ENCODE measurements around the gene TCF25.
"Not testable (repeated sequence)": the region's sequence is repeated elsewhere in the genome, so short reads cannot be mapped to it uniquely, and the experiment has no call there.

TCF25 gene

DNA sequence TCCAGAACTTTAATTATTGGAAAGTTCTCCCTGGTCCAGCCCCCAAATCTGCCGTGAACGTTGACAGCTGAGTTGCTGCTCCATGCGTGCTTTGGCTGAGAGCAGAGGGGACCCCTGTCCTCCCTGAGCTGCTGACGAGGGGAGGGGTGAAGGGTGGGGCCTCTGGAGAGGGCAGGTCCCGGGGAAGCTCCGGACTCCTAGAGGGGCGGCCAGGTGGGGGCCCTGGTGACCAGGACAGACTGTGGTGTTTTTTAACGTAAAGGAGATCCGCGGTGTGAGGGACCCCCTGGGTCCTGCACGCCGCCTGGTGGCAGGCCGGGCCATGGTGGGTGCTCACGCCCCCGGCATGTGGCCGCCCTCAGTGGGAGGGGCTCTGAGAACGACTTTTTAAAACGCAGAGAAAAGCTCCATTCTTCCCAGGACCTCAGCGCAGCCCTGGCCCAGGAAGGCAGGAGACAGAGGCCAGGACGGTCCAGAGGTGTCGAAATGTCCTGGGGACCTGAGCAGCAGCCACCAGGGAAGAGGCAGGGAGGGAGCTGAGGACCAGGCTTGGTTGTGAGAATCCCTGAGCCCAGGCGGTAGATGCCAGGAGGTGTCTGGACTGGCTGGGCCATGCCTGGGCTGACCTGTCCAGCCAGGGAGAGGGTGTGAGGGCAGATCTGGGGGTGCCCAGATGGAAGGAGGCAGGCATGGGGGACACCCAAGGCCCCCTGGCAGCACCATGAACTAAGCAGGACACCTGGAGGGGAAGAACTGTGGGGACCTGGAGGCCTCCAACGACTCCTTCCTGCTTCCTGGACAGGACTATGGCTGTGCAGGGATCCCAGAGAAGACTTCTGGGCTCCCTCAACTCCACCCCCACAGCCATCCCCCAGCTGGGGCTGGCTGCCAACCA, 45.3 kb downstream of the TCF25 start, which contains the start of gene MC1R:
Gene MC1R (plus strand): TSS at position 410 of the 895 bp plus-strand sequence. CDS start 397 bp downstream, at position 807.
- in situ Hi-C loops (cut with HindIII; ENCODE audit: low sequenced_read_pairs): no loop called here

DNA sequence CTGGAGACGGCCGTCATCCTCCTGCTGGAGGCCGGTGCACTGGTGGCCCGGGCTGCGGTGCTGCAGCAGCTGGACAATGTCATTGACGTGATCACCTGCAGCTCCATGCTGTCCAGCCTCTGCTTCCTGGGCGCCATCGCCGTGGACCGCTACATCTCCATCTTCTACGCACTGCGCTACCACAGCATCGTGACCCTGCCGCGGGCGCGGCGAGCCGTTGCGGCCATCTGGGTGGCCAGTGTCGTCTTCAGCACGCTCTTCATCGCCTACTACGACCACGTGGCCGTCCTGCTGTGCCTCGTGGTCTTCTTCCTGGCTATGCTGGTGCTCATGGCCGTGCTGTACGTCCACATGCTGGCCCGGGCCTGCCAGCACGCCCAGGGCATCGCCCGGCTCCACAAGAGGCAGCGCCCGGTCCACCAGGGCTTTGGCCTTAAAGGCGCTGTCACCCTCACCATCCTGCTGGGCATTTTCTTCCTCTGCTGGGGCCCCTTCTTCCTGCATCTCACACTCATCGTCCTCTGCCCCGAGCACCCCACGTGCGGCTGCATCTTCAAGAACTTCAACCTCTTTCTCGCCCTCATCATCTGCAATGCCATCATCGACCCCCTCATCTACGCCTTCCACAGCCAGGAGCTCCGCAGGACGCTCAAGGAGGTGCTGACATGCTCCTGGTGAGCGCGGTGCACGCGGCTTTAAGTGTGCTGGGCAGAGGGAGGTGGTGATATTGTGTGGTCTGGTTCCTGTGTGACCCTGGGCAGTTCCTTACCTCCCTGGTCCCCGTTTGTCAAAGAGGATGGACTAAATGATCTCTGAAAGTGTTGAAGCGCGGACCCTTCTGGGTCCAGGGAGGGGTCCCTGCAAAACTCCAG, 46.4 kb downstream of the TCF25 start:
- in situ Hi-C loops (cut with HindIII; ENCODE audit: low sequenced_read_pairs): no loop called here

DNA sequence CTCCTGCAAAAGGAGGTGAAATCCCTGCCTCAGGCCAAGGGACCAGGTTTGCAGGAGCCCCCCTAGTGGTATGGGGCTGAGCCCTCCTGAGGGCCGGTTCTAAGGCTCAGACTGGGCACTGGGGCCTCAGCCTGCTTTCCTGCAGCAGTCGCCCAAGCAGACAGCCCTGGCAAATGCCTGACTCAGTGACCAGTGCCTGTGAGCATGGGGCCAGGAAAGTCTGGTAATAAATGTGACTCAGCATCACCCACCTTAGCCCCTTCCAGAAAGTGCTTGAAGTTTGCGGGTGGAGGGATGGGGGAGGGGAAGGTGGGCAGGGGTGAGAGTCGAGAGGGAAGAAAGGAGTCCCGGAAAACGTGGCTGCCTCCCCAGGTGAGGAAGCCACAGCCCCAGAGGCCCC, 47.3 kb downstream of the TCF25 start:
- in situ Hi-C loops (cut with HindIII; ENCODE audit: low sequenced_read_pairs): no loop called here

DNA sequence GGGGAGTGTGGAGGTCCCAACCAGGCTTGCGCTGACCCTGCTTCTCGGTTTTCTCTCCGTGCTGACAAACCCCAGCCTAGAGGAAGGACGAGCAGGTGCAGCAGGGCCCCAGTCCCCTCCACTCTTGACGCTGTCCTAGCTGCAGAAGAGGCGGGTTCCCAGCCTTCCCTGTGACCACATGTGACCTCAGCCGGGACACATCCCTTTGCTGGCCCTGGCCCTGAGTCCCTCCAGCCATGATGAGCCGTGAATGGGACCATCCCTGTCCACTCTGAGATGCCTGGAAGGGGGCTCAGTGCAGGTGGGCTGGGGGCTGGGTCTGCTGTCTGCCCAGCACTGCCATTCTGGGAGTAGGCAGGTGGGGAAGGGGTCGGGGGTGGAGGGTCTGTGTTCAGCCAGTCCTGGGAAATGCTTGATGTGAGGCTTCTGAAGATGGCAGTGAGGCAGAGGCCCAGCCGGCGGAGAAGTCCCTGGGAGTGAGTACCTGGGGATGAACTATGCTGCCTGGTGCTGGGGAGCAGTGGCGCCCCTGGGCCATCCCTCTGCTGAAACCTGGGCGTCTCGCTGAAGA, 47.8 kb downstream of the TCF25 start:
- in situ Hi-C loops (cut with HindIII; ENCODE audit: low sequenced_read_pairs): no loop called here

DNA sequence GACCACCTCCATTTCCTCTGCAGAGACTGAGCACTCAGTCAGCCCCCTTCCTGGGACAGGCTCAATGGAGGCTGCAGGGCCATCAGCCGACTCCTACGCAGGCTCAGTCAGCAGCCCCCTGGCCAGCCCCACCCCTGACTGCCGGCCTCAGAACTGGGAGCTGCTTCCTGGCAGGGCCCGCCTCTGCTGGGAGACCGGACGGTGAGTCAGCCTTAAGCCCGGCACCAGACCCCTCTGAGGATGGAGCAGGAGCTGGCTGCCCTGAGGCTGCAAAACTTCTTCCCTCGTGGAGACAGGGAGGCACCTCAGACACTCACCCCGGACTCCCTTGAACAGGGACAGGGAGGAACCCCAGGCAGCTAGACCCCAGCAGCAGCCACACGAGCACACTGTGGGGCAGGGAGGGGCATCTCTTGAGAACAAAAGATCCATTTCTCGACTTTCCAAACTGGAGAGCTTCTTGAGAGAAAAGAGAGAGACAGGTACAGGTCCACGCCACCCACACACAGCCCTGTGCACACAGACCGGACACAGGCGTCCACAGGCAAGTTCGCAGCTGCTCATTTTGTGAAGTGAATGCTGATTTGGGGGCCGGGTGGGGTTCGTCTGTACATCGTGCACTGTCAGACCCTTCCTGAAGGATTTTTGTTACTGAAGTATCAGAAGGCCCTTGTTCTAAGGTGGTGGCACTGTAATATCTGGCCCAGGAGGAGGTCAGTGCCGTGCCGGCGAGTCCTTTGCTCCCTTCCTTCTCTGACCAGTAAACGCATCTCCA, 48.5 kb downstream of the TCF25 start:
- in situ Hi-C loops (cut with HindIII; ENCODE audit: low sequenced_read_pairs): no loop called here

DNA sequence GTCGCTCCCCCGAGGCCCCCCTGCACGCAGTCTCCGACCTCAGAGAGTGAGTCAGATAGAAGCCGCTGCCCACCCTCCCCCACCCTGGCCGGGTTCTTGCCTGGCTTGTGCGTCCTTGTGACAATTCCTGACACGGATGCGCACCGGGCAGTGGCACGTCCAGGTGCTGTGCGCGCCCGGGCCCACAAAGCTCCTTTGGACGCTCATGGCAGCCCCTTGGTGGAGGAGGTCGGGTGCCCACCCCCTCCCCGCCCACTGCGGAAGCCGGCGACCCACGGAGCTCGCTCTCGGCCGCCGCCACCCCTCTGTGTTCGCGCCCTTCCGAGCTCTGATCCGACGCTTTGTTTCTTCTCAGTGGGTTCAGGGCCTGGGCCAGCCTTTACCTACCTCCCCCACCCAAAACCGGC, 49.1 kb downstream of the TCF25 start:
- in situ Hi-C loops (cut with HindIII; ENCODE audit: low sequenced_read_pairs): no loop called here

DNA sequence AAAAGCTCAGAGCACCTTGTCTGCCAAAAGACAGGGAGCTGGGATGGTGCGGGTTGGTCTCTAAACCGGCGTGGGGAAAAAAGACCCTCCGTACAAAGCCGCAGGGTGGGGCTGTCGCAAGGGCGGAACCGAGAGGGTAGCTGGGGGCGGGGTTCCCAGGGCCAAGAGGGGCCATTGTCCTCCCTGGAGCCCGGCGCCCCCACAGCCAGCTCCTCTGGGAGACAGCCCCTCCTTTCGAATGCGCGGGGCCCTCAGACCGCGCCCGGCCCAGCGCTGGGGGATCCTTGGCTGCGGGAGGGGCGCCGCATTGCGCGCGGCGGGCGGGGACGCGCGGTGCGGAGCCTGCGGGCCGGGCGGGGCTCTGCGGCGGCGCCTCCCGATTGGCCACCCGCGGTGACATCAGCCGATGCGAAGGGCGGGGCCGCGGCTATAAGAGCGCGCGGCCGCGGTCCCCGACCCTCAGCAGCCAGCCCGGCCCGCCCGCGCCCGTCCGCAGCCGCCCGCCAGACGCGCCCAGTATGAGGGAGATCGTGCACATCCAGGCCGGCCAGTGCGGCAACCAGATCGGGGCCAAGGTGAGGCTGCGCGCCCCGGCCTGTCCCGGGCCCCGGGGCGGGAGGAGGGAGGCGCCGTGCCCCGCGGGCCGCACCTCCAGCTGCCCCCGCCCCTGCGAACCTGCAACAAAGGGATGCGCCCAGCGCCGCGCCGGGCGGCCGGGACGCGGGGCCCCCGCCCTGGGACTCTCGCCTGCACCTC, 49.7 kb downstream of the TCF25 start, which contains the start of gene TUBB3:
Gene TUBB3 (plus strand): TSS at position 459 of the 756 bp plus-strand sequence. CDS start 60 bp downstream, at position 519.
- in situ Hi-C loops (cut with HindIII; ENCODE audit: low sequenced_read_pairs): no loop called here

DNA sequence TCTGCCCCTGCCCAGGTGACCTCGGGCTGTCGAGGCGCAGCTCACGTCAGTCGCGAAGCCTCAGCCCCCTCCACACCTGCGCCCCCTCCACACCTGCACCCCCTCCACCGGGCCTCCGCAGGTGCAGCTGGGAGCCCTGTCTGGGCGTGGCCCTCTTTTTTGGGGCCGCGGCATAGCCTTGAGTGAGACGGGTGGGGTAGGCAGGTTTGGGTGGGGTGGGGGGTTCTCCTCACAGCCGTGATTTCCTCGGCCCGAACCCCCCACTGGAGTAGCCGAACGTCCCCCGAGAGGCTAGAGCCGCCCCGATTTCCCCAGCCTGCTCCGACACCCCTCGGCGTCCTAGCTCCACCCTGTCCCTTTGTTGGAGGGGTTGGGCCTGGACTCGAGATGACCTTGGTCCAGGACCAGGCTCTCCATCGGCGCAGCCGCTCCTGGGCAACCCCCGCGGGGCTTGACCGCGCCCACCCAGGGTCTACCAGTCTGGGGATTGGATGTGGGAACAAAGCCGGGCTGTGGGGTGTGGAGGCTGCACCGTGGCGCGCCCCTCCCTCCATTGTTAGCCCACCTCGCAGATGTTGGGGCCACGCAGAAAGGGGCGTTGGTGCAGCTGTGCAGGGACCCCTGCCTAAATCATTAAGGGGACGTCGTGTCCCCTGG, 50.4 kb downstream of the TCF25 start:
- in situ Hi-C loops (cut with HindIII; ENCODE audit: low sequenced_read_pairs): no loop called here

DNA sequence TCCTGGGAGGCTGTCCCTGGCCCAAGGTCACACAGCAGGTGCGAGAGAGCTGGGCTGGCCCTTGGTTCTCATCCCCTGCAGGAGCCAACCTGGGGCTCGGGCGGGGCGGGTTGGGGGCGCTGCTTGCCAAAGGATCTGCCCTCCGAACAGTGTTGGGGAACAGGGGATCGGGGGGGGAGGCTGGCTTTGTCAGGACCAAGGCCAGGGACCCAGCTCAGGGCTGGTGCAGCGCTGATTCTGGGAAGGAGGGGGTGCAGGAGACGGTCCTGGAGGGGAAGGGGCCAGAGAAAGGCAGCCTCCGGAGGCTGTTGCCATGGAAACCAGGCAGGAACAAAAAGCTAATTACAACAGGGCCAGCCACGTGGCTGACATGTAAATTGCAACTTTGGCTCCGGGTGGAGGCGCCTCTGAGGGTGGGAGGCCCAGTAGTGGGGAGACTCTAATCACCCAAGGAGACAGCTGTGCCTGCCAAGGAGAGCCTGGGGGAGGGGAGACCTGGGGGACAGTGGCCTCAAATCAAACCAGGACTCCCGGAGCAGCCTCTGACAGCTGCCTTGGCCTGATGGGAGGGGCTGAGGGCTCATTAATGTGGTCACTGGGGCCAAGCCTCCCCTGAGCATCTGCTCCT, 51.0 kb downstream of the TCF25 start:
- in situ Hi-C loops (cut with HindIII; ENCODE audit: low sequenced_read_pairs): no loop called here

DNA sequence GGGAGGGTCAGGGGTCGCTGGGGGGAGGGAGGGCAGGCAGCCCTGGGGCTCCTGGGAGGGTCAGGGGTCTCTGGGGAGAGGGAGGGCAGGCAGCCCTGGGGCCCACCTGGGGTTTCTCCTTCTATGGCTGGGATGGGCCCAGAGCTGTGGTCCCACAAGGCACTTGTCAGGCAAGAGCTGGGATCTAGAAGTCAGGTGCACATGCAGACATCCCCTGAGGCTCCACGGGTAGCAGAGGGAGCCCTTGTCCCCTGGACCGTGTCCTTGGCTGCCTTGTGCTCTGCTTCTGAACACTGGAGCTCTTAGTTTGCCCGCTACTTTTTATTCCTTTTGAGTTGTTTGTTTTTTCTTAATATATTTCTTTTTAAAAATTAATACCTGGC, 51.5 kb downstream of the TCF25 start:
- in situ Hi-C loops (cut with HindIII; ENCODE audit: low sequenced_read_pairs): no loop called here

DNA sequence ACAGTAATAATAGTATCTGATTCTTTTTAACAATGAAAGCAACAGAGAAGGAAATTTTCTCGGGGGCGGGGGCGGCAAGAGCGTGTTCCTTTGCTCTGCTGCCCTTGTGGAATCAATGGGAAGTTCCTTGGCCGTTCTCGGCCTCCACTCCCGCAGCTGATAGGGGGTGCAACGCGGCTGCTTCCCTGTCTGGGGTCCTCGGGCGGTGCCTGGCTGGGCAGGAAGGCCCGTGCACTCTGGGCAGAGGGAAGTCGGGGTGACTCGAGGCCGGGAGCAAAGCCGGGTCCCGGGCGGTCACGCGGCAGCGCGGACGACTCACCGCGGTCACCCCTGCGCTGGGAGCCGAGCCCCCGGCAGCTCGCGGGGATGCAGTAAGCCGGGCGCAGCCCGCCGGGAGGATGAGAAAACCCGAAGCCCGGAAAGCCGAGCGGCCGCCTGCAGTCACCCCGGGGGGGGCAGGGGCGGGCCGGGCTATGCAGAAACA, 52.2 kb downstream of the TCF25 start:
- in situ Hi-C loops (cut with HindIII; ENCODE audit: low sequenced_read_pairs): no loop called here

DNA sequence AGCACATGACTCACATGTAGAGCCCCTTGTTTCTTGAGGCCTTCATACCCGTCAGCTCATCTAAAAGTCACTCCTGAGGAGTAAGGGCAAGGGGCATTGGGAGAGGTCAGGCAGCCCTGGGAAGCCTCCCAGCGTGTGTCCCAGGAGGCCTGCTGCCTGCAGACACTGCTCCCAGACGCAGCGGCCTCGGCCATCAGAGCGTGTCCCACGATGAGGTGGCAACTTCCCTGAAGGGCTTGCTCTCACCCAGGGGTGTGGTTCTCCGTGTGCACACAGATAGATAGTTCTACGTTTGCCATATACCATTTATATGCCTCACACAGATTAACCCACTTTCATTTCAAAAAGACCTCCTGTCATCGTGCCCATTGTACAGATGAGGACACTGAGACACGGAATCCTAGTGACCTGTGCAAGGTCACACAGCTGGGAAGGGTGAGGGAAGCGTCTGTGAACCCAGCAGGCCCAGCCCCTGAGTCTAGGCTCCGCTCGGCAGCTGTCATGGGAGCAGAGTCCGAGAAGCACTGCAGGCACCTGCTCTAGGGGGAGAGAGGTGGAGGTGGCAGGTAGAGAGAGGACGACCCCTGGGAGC, 58.0 kb downstream of the TCF25 start:
- in situ Hi-C loops (cut with HindIII; ENCODE audit: low sequenced_read_pairs): no loop called here

DNA sequence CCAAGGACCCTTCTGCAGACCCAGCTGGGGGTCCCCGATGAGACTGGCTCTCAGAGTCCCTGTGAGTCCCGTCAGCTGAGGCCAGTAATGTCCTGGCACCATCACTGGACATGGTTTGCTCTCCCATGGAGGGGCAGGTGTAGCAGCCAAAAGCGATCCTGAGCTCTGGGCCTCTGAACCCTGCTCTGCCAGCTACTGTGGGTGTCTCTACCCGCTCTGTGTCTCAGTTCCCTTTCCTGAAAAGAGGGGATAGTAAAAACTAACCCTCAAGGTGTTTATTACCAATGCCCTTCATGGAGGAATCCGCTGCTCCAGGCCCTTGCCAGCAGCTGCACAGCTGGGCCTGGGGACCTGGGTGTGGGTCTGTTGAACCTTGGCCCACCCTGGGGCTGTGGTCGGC, 58.6 kb downstream of the TCF25 start:
- in situ Hi-C loops (cut with HindIII; ENCODE audit: low sequenced_read_pairs): no loop called here

DNA sequence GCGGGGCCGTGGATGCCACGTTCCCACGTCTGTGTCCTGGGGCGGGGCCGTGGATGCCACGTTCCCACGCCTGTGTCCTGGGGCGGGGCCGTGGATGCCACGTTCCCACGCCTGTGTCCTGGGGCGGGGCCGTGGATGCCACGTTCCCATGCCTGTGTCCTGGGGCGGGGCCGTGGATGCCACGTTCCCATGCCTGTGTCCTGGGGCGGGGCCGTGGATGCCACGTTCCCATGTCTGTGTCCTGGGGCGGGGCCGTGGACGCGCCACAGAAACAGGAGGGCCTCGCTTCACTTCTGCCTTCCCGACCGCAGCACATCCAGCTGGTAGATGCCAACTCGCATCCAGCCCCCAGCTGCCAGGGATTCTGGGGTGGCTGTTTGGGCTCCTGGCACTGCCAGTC, 60.6 kb downstream of the TCF25 start:
- in situ Hi-C loops (cut with HindIII; ENCODE audit: low sequenced_read_pairs): not testable (repeated sequence)

DNA sequence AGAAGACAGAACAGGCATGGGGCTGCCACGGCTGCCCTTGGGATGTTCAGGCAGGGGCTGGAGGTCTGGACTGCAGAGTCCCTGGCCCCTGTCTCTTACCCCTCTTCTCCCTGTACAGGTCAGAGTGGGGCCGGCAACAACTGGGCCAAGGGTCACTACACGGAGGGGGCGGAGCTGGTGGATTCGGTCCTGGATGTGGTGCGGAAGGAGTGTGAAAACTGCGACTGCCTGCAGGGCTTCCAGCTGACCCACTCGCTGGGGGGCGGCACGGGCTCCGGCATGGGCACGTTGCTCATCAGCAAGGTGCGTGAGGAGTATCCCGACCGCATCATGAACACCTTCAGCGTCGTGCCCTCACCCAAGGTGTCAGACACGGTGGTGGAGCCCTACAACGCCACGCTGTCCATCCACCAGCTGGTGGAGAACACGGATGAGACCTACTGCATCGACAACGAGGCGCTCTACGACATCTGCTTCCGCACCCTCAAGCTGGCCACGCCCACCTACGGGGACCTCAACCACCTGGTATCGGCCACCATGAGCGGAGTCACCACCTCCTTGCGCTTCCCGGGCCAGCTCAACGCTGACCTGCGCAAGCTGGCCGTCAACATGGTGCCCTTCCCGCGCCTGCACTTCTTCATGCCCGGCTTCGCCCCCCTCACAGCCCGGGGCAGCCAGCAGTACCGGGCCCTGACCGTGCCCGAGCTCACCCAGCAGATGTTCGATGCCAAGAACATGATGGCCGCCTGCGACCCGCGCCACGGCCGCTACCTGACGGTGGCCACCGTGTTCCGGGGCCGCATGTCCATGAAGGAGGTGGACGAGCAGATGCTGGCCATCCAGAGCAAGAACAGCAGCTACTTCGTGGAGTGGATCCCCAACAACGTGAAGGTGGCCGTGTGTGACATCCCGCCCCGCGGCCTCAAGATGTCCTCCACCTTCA, 61.5 kb downstream of the TCF25 start:
- in situ Hi-C loops (cut with HindIII; ENCODE audit: low sequenced_read_pairs): no loop called here

DNA sequence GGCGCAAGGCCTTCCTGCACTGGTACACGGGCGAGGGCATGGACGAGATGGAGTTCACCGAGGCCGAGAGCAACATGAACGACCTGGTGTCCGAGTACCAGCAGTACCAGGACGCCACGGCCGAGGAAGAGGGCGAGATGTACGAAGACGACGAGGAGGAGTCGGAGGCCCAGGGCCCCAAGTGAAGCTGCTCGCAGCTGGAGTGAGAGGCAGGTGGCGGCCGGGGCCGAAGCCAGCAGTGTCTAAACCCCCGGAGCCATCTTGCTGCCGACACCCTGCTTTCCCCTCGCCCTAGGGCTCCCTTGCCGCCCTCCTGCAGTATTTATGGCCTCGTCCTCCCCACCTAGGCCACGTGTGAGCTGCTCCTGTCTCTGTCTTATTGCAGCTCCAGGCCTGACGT, 62.2 kb downstream of the TCF25 start:
- in situ Hi-C loops (cut with HindIII; ENCODE audit: low sequenced_read_pairs): not testable (repeated sequence)

DNA sequence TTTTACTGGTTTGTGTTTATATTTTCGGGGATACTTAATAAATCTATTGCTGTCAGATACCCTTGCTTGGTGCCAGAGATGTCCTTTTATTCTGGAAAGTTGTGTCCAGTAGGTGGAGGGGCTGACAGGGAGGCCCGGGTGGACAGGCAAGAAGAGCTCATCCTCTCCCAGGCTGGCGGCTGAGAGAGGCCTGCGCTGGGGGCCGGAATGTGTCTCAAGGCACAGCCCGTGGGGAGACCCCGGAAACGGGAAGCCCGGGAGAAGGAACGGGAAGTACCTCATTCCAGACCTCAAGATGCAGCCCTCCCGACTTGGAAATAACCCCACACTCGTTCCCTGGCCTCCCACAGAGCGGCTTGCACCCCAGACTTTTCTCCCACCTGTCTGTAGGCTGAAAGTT, 62.6 kb downstream of the TCF25 start:
- in situ Hi-C loops (cut with HindIII; ENCODE audit: low sequenced_read_pairs): no loop called here

Measured in DLD1 (cell line).